Measurements from ENCODE around the gene PLEKHA6.
"Not testable (repeated sequence)": the region's sequence is repeated elsewhere in the genome, so short reads cannot be mapped to it uniquely, and the experiment has no call there.

Gene PLEKHA6

DNA sequence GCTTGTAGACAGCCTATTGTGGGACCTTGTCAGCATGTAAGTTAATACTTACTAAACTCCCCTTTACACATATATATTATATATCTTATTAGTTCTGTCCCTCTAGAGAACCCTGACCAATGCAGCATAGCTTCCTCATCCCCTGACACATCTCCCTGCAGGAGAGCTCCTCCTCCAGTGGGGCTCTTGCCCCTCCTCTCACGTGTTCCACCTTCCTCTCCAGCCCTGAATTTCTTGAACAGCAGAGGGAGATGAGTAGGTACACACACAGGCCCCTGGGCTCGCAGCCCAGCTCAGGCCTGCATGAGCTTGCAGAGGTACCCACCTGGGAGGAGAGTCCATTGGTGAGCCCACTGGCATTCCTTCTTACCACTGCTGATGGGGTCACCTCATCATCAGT, 118.7 kb downstream of the PLEKHA6 start:
- DNase-seq (ENCODE audit: low read depth): no peak

DNA sequence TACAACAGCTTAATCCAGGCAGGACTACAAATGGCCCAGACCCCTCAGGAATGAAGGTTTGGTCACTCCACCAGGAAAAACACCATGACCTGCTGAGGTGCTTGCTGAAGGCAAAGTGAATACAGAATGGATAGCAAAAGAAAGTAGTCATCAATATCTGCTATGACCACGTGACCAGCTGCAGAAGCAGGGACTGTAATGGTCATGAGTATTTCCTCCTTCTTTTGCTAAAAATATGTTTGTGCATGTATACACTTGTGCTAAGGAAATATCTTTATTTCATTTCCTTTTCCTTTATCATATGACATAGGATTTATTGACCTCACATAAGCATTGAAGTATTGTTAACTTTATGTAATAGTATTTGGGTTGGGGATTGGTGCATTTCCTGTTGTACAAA, 119.5 kb downstream of the PLEKHA6 start:
- DNase-seq (ENCODE audit: low read depth): no peak

DNA sequence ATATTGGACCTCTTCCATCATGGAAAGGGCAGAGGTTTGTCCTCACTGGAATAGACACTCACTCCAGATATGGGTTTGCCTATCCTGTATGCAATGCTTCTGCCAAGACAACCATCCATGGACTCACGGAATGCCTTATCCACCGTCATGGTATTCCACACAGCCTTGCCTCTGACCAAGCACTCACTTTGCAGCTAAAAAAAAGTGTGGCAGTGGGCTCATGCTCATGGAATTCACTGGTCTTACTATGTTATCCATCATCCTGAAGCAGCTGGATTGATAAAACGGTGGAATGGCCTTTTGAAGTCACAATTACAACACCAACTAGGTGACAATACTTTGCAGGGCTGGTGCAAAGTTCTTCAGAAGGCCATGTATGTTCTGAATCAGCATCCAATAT, 120.3 kb downstream of the PLEKHA6 start:
- not testable (repeated sequence) for DNase-seq (ENCODE audit: low read depth)

DNA sequence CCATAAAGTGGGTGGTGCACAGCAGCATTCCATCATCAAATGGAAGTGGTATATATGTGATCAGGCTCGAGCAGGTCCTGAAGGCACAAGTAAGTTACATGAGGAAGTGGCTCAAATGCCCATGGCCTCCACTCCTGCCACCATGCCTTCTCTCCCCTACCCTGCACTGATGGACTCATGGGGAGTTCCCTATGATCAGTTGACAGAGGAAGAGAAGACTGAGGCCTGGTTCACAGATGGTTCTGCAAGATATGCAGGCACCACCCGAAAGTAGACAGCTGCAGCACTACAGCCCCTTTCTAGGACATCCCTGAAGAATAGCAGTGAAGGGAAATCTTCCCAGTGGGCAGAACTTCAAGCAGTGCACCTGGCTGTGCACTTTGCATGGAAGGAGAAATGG, 121.2 kb downstream of the PLEKHA6 start:
- DNase-seq (ENCODE audit: low read depth): not testable (repeated sequence)

DNA sequence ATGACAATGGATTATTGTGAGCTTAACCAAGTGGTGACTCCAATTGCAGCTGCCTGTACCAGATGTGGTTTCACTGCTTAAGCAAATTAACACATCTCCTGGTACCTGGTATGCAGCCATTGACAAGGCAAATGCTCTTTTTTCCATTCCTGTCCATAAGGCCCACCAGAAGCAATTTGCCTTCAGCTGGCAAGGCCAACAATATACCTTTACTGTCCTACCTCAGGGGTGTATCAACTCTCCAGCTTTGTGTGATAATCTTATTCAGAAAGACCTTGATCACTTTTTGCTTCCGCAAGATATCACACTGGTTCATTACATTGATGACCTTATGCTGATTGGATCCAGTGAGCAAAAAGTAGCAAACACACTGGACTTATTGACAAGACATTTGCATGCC, 122.2 kb downstream of the PLEKHA6 start:
- DNase-seq (ENCODE audit: low read depth): not testable (repeated sequence)

DNA sequence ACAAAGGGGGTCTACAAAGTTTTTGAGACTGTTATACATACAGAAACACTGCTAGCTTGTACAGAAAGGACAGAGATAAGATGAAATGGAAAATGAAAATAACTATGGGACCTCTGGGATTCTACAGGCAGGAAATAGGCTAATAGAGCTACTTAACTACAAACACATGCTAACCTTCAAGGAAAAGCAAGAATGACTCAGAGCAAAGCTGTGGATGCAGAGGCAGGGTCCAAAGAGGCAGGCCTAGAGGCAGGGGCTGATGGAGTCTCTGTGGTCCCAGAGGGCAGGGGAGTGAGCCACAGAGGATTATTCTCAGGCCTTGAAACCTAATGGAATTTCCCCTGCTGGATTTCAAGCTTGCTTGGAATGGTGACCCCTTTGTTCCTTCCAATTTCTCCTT, 127.2 kb downstream of the PLEKHA6 start:
- peak; percentile 9 for DNase-seq (ENCODE audit: low read depth)

DNA sequence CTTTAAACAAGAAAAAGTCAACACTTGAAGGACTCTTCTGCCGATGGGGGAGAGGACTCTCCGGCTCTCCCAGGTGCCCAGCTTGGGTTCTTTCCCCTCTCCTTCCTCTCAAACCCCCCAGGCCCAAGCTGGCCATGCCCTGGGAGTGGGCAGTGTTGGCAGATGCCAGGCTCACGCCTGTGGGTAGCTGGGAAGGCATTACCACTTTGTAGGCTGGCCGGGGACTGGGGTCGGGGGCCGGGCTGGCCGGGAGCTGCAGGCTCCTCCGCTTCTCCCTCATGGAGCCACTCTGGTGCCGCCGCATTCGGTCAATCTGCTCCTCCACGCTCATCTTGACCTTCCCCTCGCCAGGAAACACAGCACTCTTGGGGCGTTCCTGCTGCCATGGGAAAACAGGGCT, 129.5 kb downstream of the PLEKHA6 start:
- no peak for DNase-seq (ENCODE audit: low read depth)

DNA sequence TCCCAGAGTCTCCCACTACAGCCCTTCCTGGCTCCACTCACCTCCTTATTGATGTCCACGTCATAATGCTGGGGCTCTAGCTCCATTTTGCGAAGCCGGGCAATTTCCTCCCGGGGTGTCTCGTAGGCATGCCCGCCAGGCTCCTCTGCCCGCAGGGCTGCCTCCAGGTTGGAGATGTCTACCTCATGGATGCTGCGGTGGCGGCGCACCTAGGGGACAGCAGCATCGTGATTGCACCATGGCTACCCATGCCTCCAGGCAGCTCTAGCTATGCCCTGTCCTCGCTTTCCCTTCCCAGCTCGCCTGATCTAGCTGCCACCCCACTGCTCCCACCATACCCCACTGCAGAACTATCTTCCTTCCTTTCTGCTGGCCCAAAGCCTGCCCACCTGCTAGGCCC, 130.8 kb downstream of the PLEKHA6 start:
- no peak for DNase-seq (ENCODE audit: low read depth)

DNA sequence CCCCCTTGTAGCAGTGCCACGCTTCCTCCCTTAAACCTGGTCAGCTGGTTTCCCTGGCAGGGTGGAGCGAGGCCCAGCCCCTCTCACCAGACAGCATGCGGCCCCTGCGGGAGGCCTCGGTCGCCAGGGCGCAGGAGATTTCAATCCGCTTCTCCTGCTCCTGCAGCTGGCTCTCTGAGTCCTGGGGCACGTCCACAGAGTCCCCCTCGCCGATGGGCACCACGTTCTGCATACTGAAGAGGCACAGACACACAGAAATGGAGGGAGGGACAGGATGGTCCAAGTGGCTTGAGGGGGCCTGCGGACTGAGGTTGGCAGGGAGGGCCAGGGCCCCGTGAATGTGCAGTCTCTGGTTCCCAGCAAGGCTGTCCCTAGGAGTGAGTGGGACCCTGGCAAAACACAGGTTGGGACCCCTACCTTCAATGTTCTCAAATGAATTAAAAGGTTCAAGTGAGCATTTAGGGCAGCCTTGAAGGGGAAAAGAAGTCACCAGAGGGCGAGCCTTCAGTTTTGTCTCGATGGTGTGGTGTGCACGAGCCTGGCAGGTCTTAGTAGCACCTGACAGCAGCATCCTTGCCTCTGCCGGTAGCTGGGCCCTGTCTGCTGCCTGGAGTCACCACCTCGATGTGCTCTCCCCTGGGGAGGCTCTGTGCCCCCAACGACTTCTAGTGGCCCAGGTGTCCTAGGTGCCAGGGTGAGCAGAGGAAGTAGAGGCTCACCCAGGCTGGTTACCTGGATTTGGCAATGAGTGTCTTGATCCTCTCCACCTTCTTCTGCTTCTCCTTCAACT, 131.5 kb downstream of the PLEKHA6 start:
- DNase-seq (ENCODE audit: low read depth): no peak

DNA sequence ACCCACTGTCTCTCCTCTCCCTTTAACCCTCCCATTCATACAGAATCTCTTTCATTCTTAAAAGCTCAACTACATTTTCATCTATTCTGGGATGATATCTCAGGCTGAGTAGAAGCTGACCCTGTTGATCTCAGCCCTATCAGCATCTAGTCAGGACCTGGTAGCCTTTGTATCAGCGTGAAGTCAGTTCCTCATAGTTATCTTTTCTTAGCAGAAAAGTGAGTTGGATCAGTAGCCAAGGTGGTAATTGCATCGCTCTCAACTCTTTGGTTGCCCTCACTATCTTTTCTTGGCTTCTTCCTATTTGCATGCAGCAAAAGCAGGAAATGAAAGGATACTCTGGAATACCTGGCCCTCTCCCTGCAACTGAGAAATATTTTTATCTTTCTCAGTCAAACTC, 132.4 kb downstream of the PLEKHA6 start:
- DNase-seq (ENCODE audit: low read depth): no peak

DNA sequence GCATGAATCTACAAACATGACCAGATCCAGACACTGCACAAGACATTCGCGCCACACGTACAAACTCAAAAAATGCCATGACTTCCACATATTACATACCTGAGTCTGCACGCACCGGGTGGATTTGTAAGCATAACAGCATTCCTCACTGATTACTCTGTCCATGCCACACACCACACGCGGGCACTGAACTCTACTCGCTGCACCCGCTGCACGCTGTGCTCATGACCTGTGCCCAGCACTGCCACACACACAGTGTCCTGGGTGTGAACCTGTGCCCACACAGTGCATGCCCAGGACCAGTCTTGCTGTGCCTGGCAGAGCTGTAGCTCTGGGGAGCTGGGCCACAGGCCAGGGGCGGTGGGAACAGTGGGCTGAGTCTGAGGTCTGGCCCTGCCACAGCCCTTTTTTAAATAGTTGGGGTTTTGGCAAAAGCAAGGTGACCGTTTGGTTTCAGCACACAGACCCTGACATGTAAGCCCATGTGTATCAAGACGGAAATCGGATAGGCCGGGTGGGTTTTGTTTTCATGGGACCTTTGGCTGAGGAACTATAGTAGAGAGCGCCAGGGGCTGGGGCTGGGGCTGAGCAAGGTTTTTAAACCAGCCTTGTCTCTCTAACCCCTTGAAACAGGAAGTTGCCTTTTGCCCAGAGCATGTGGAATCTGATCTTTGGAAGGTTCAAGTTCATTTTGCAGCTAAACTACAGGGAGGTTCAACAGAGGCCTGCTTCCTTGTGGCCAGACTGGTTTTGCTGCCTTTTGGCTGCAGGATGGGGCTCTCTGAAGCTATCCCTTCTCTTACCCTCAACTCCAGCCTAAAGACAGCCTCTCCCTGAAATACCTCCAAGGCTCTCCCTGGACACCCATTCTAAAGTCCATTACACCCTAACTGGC, 133.6 kb downstream of the PLEKHA6 start:
- DNase-seq (ENCODE audit: low read depth): peak; percentile 17

DNA sequence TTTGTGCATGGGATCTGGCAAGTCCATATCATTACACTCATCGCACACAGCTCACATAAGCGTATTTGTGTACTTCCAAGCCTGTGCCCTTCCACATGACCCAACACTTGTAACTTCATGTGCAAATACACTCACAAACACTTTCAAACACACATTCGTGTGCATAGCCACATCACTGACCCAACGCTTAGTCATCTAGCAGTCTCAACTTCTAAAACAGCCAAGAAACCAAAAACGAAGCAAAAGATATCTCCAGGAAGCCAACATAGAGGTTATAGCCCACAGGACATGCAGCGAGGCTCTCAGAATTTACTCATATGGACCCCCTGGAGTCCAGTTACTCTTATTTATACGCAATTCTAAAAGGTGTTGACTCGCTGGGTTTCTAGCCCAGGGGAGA, 135.1 kb downstream of the PLEKHA6 start:
- DNase-seq (ENCODE audit: low read depth): no peak

DNA sequence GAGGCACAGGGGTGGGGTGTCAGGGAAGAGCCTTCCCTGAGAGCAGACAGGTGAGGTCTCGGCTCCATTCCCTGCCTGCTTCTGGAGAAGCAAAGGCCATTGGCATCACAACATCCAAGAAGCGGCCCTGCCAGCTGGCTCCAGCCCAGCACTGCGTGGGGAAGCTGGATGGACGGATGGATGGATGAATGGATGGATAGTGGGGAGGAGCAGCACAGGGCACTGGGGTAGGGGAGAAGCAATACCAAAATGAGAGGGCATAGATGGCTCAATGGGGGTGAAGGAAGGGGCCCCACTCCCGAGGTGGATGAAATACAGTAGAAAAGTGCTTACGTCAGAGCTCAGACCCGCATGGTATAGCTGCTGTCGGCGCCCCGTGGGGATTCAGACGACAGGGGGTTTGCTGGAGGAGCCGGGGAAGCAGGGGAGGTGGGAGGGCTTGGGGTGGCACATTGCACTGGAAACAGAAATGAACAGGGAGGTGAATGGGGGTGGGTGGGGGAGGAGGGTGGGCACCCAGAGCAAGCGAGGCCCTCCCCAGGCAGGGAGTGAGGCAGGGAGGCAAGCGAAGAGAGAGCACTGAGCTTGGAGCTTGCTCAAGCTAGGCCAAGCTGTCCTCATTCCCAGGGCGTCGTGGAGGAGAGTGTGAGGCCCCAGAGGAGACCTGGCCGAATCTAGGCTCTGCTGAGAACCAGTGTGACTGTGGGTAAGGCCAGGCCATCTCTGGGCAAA, 136.4 kb downstream of the PLEKHA6 start:
- DNase-seq (ENCODE audit: low read depth): no peak

DNA sequence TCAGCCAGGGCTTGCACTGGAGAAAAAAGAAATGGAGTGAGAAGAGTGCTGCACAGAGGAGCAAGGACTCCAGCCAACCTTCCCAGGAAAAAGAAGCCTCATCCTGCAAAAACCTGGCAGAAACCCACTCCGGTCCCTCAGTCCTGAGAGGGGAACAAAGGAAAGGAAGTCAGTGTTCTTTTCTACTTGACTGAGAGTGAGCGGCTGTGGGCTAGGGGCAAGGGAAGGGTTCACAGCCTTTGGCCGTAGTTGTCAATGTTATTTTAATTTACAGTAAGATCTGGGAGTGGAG, 137.0 kb downstream of the PLEKHA6 start:
- DNase-seq (ENCODE audit: low read depth): no peak

DNA sequence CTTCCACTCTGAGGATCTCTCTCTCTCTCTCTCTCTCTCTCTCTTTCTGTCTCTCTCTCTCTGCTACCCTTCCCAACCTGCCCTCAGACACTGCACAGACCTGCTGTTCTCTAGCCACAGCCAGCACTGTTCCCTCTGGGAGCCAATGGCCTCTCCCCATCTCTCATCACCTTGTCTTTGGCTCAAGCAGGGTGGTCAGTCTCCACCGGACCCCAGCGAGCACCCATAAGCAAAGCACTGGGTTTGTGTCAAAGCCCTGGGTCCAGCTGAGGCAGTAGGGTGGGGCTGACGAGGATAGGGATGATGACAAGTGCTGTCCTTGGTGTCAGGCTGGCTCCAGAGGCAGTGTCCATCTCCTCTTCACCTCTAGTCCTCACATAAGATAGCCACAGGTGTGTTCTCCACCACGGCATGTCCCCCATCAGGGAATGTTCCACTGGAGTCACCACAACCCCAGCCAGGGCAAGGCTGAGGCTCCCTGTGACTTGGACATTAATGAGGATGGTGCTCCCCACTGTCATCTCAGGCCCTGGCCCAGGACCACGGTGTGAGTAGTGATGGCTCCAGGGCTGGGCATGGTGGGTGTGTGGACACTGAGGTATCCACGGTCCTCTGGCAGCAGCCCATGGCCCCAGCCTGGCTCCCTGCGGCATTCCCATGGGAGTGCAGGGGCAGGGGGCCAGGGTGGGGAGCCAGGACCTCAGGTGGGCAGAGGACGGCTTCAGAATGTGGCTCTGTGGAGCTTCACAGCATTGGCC, 137.5 kb downstream of the PLEKHA6 start:
- DNase-seq (ENCODE audit: low read depth): no peak

DNA sequence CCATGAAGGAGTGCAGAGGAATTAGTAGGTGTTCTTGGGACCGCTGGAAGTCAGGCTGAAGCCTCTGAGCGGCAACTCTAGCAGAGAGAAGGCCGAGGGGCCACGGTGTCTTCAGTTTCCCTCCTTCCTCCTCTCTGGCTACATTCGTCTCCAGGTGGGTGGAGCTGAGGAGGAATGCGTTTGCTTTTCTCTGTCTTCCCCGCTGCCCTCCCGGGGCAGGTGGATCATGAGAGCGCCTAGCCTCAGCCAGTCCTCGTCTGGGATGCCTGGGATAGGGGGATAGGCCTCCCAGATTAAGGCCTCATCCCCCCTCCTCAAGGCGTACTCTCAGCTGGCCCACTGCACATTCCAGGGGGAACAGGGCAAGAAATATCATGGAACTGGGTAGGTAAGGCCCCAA, 138.5 kb downstream of the PLEKHA6 start:
- no peak for DNase-seq (ENCODE audit: low read depth)

DNA sequence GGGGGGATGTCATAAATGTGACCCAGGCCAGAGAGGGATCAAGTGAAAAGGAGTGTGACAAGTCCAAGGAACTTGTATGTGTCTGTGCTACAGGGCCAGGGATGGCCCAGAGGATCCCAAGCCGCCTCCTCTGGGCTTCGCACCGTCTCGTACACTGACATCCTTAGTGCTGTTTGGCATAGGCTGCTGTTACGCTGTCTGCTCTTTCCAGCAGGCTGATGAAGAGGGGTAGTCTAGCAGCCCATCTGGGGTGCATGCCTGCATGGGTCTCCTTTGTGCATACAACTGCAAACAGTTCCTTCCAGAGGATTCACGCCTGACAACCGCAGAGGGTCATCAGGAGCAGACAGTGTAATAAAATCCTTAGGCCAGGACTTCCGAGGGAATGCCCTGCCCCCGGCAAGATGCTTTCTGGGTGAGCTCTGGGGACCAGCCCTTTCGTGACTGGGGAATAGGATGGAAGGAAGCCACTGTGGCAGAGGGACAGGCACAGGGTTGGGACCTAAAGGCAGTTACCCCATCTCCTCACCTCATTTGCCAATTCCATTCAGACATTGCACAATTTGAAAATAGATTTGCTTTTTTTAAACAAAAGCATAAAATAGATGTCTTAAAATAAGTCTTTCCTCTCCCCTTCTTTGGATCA, 139.6 kb downstream of the PLEKHA6 start:
- peak; percentile 11 for DNase-seq (ENCODE audit: low read depth)

DNA sequence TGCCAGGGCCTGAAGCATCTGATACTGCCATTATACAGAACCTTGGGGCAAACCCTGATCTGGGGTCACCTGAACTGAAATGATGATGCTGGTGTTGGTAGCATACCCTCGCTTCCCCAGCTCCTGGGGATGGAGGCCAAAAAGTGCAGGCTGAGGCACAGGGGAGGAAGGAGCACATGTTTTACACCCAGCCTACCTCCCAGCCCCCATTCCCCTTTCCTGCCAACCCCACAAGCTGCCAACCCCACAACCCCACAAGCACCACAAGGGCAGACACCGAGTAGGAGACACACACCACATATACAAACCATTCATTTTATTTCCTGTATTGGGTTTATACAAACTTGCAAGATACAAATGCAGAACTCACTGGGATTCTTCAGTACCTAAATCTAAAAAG, 141.2 kb downstream of the PLEKHA6 start:
- DNase-seq (ENCODE audit: low read depth): no peak

DNA sequence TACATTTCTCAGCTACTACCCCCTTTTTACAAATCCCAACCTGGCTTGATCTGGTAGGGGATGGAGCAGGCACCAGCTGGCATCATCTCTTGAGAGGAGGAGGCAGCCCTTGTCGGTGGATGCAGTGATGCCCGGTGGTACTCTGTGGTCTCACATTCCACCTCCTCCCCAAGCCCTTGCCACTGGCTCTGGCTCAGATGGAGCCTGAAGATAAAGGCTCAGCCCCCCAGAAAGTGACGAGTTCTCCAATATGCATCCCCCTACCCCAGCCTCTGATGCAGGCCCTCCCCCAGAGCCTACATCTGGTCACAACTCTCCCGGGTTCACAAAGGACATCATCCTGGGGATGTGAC, 142.1 kb downstream of the PLEKHA6 start:
- DNase-seq (ENCODE audit: low read depth): no peak

DNA sequence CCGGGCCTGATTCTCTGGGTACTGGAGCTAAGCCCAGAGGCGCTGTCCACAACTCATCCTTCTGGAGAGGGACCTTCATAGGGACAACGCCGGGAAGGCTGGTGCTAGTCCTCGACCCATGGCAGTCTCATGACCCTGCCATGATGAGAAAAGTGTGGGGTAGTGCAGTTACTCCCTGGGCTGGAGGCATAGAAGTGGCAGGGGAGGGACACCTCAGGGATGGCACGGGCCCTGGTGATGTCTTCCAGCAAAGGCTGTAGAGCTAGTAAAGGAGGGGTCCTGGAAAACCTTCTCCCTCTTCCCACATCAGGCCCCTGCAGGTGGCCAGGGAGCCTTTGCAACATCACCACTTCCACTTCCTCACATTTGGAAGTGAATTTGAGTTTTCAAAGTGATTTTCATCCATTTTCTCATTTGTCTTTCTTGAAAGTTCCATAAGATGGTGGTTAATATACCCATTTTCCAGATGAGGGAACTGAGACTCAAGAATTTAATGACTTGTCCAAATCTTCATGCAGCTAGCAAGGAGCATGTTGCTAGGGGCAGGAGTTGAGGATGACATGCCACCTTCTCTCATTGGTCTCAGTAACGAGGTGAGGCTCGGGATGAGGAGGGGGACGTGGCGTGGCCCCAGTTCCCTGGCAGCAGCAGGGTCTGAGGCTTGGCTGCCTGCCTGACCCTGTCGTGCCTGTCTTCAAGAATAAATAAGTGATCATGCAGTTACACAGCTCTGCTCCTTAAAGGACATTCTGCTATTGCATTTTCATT, 142.7 kb downstream of the PLEKHA6 start:
- no peak for DNase-seq (ENCODE audit: low read depth)

DNA sequence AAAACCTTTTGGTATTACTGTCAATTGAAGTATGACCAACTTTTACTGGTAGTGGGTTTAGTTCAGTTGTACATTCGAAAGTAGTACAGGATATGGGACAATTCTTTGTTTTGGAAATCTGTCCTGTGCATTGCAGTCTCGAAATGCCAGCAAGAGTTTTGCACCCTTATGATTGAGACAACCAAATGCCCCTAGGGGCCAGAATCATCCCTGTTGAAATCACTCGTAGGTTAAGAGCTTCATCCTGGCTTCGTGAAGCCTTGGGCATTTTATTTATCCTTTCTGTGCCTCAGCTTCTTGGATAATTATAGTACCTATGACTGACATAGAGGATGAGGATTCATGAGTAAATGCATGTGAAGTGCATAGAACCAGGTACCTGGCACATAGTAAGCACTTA, 143.5 kb downstream of the PLEKHA6 start:
- no peak for DNase-seq (ENCODE audit: low read depth)
